Measurements from ENCODE around the gene PDCD1LG2. TPM values are rescaled to one million over a fixed set of nuclear protein-coding genes. Genes with fewer than 3 reads are reported as not detected.
A peak's percentile ranks its signal among the peaks of the same experiment; 100 is the strongest.
"Not testable (repeated sequence)": the region's sequence is repeated elsewhere in the genome, so short reads cannot be mapped to it uniquely, and the experiment has no call there.

PDCD1LG2 gene
- 1 to 10 TPM in 4 of 7 donors, under 1 TPM in 3; 0.51 to 2.0 (median 1.2) TPM for total RNA-seq
- 1 to 10 TPM in 1 of 2 donors, under 1 TPM in 1; 0.70 to 5.0 TPM for polyA plus RNA-seq
- long read RNA-seq, donor 1, partial matches to known transcripts, result 0 of 1 reads
- long read RNA-seq, donor 1, other reads (novel, unspliced or antisense), result 0 of 1 reads
- long read RNA-seq, donor 2, result 0 reads
- long read RNA-seq, donor 3, partial matches to known transcripts, result 0 of 5 reads
- long read RNA-seq, donor 3, other reads (novel, unspliced or antisense), result 2 of 5 reads

- WGBS, 3 donors, result 1 to 9% (median 5%) methylated on average over 4 of the region's 4 CpGs
- Histone ChIP-seq H3K9me3 (no peaks in the 10 kb centered on the region), H3K36me3 (no peaks in the 10 kb centered on the region), H3K27ac (peak within 1 kb of the TSS; percentile 9 to 52), H3K27me3 (no peaks in the 10 kb centered on the region), H3K4me1 (ENCODE audit: insufficient read depth) (peaks cover 2% of the 10 kb centered on the region), H3K4me3 (peak within 1 kb of the TSS; percentile 13)
- DNase-seq, result no peak
- intact Hi-C loops (cut with DNase I), result loop anchor here in 2 of 4 donors (10.0 kb wide), 2 partner anchors 54 to 56 kb away; partner anchors contain the start of gene CD274 (in 1 of the 2)
- TF ChIP-seq CTCF (IDR thresholded peaks at IDR 0.05), result no peak
- TF ChIP-seq EP300 (IDR thresholded peaks at IDR 0.05), result no peak
- no peak for TF ChIP-seq POLR2A (IDR thresholded peaks at IDR 0.05)
Measured at GRCh38 chr9:5510360-5510931, at the start of gene PDCD1LG2. Gene PDCD1LG2 (plus strand): TSS chr9:5510531. CDS start chr9:5522547, 12,016 bp downstream.

GRCh38 chr9:5464831-5465330 is 45.5 kb upstream of the PDCD1LG2 start:
- DNase-seq; H3K4me3 ChIP-seq; H3K36me3 ChIP-seq; intact Hi-C loops (cut with DNase I); H3K4me1 ChIP-seq (ENCODE audit: insufficient read depth); H3K9me3 ChIP-seq; H3K27ac ChIP-seq; H3K27me3 ChIP-seq: not testable (repeated sequence)
- 95 to 98% (median 98%) methylated on average over 4 of the region's 4 CpGs for WGBS, 3 donors

GRCh38 chr9:5466005-5466404 is 44.3 kb upstream of the PDCD1LG2 start:
- TF ChIP-seq EP300 (IDR thresholded peaks at IDR 0.05), result no peak
- TF ChIP-seq CTCF (IDR thresholded peaks at IDR 0.05), result no peak
- TF ChIP-seq POLR2A (IDR thresholded peaks at IDR 0.05), result no peak
- Histone ChIP-seq H3K36me3 (no peaks in the 10 kb centered on the region), H3K27me3 (no peaks in the 10 kb centered on the region), H3K27ac (no peak overlapping the region), H3K9me3 (no peaks in the 10 kb centered on the region), H3K4me1 (ENCODE audit: insufficient read depth) (no peaks in the 10 kb centered on the region), H3K4me3 (no peak overlapping the region)
- DNase-seq, result no peak
- 75 to 93% (median 78%) methylated on average over 1 of the region's 1 CpG for WGBS, 3 donors
- intact Hi-C loops (cut with DNase I), result no loop called here

- Histone ChIP-seq H3K27me3 (no peaks in the 10 kb centered on the region), H3K4me1 (ENCODE audit: insufficient read depth) (no peaks in the 10 kb centered on the region), H3K4me3 (no peak overlapping the region), H3K27ac (no peak overlapping the region), H3K36me3 (no peaks in the 10 kb centered on the region), H3K9me3 (no peaks in the 10 kb centered on the region)
- intact Hi-C loops (cut with DNase I), result no loop called here
- no peak for DNase-seq
- WGBS, 3 donors, result 60 to 69% (median 67%) methylated on average over 2 of the region's 2 CpGs
- TF ChIP-seq POLR2A (IDR thresholded peaks at IDR 0.05), result no peak
- TF ChIP-seq EP300 (IDR thresholded peaks at IDR 0.05), result no peak
- TF ChIP-seq CTCF (IDR thresholded peaks at IDR 0.05), result no peak
Measured at GRCh38 chr9:5466766-5467165, 43.6 kb upstream of the PDCD1LG2 start.

DNA sequence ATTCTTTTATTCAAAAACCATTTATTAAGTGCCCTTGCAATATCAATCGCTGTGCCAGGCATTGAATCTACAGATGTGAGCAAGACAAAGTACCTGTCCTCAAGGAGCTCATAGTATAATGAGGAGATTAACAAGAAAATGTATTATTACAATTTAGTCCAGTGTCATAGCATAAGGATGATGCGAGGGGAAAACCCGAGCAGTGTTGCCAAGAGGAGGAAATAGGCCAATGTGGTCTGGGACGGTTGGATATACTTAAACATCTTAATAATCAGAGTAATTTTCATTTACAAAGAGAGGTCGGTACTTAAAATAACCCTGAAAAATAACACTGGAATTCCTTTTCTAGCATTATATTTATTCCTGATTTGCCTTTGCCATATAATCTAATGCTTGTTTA is 41.5 kb upstream of the PDCD1LG2 start:
- 63 to 65% (median 65%) methylated on average over 5 of the region's 5 CpGs for WGBS, 3 donors
- Histone ChIP-seq H3K4me1 (ENCODE audit: insufficient read depth) (no peaks in the 10 kb centered on the region), H3K4me3 (no peak overlapping the region), H3K9me3 (no peaks in the 10 kb centered on the region), H3K36me3 (no peaks in the 10 kb centered on the region), H3K27me3 (no peaks in the 10 kb centered on the region), H3K27ac (no peak overlapping the region)
- intact Hi-C loops (cut with DNase I), result loop anchor here in 1 of 4 donors (2.0 kb wide), 1 partner anchor 18 kb away; no protein-coding TSS in a partner anchor
- no peak for TF ChIP-seq CTCF (IDR thresholded peaks at IDR 0.05)
- DNase-seq, result no peak

Measured in ovary (tissue), 10 donors.